Activated T-helper 1 cell treated with anti-CD3 and anti-CD28 coated beads, Interleukin-12 subunit alpha, Interleukin-12 subunit beta, Interleukin-2, Interleukin-4 antibody, amounts not matched to agents 30 ng/mL and 10 ng/mL and 1 ng/mL, durations not matched to agents 14 hours and 24 hours and 36 hours (primary cell): ENCODE data around the gene CREB5. TPM values are rescaled to one million over a fixed set of nuclear protein-coding genes. Genes with fewer than 3 reads are reported as not detected.
"Not testable (repeated sequence)": the region's sequence is repeated elsewhere in the genome, so short reads cannot be mapped to it uniquely, and the experiment has no call there.

ENCODE experiments used
- DNase-seq: peaks from one replicate; pipeline ENCODE4 v3.0.0; 2021; ENCODE audit warnings: low spot score
- H3K27ac Mint-ChIP-seq: one replicate; pipeline ENCODE4 v1.8.0; 2021; ENCODE audit warnings: mild to moderate bottlenecking, mixed read lengths
- H3K27me3 Mint-ChIP-seq: one replicate; pipeline ENCODE4 v1.8.0; 2022; ENCODE audit warnings: mild to moderate bottlenecking, moderate library complexity, mixed read lengths; ENCODE audit not compliant: insufficient read depth
- H3K36me3 Mint-ChIP-seq: one replicate; pipeline ENCODE4 v1.8.0; 2021; ENCODE audit warnings: low read depth, mixed read lengths
- H3K4me1 Mint-ChIP-seq: one replicate; pipeline ENCODE4 v1.8.0; 2021; ENCODE audit warnings: low read depth, mixed read lengths
- H3K4me3 Mint-ChIP-seq: one replicate; pipeline ENCODE4 v1.8.0; 2021; ENCODE audit warnings: mild to moderate bottlenecking, moderate library complexity, mixed read lengths
- H3K9me3 Mint-ChIP-seq: one replicate; pipeline ENCODE4 v1.8.0; 2021; ENCODE audit warnings: mixed read lengths
- intact Hi-C: fragments of 100-400 bp; cut with micrococcal nuclease; formaldehyde crosslinking; loops from one replicate; pipeline ENCODE4 v1.15.1; 2024
- total RNA-seq: library from RNA; stranded (reverse); gene quantifications from 2 replicates; pipeline ENCODE4 v1.2.3, GENCODE V29; 2022

The CREB5 gene
- total RNA-seq, 1 donor from 2014 or later, result not detected

GRCh38 chr7:28390426-28390825 lies 21.9 kb upstream of the CREB5 start:
- no peak overlapping the region for H3K27ac Mint-ChIP-seq

GRCh38 chr7:28392289-28392688 lies 20.0 kb upstream of the CREB5 start:
- no peak overlapping the region for H3K27ac Mint-ChIP-seq
- no peaks in the 10 kb centered on the region for H3K4me1 Mint-ChIP-seq
- no peak overlapping the region for H3K4me3 Mint-ChIP-seq
- no peaks in the 10 kb centered on the region for H3K36me3 Mint-ChIP-seq
- no peak for DNase-seq
- no peaks in the 10 kb centered on the region for H3K9me3 Mint-ChIP-seq
- peaks cover 12% of the 10 kb centered on the region for H3K27me3 Mint-ChIP-seq
- intact Hi-C loops, result no loop called here

More at GRCh38 chr7:28390426-28390825, 21.9 kb upstream of the CREB5 start:
- Mint-ChIP-seq H3K36me3 (no peaks in the 10 kb centered on the region), H3K4me3 (no peak overlapping the region), H3K9me3 (no peaks in the 10 kb centered on the region), H3K4me1 (no peaks in the 10 kb centered on the region), H3K27me3 (peaks cover 14% of the 10 kb centered on the region)
- intact Hi-C loops, result no loop called here
- DNase-seq, result no peak

GRCh38 chr7:28395404-28395803 lies 16.9 kb upstream of the CREB5 start:
- no peak for DNase-seq
- Mint-ChIP-seq H3K27ac (no peak overlapping the region), H3K4me3 (no peak overlapping the region), H3K27me3 (peaks cover 9% of the 10 kb centered on the region), H3K9me3 (no peaks in the 10 kb centered on the region), H3K4me1 (no peaks in the 10 kb centered on the region), H3K36me3 (no peaks in the 10 kb centered on the region)
- intact Hi-C loops, result no loop called here

- intact Hi-C loops, result no loop called here
- Mint-ChIP-seq H3K4me1 (no peaks in the 10 kb centered on the region), H3K9me3 (no peaks in the 10 kb centered on the region), H3K27me3 (peaks cover 10% of the 10 kb centered on the region), H3K36me3 (no peaks in the 10 kb centered on the region), H3K4me3 (no peak overlapping the region), H3K27ac (no peak overlapping the region)
- no peak for DNase-seq
These were observed 16.5 kb upstream of the CREB5 start for GRCh38 chr7:28395831-28396230.

GRCh38 chr7:28397141-28397540 lies 15.2 kb upstream of the CREB5 start:
- H3K36me3 Mint-ChIP-seq, result no peaks in the 10 kb centered on the region
- intact Hi-C loops, result no loop called here
- peaks cover 11% of the 10 kb centered on the region for H3K27me3 Mint-ChIP-seq
- no peak for DNase-seq
- no peaks in the 10 kb centered on the region for H3K9me3 Mint-ChIP-seq
- H3K4me3 Mint-ChIP-seq, result no peak overlapping the region
- no peaks in the 10 kb centered on the region for H3K4me1 Mint-ChIP-seq
- no peak overlapping the region for H3K27ac Mint-ChIP-seq

- H3K27me3 Mint-ChIP-seq, result peaks cover 14% of the 10 kb centered on the region
- intact Hi-C loops, result no loop called here
These were observed 11.4 kb upstream of the CREB5 start for GRCh38 chr7:28400838-28401360.

GRCh38 chr7:28401567-28401966 lies 10.8 kb upstream of the CREB5 start:
- H3K9me3 Mint-ChIP-seq, H3K4me3 Mint-ChIP-seq, H3K27ac Mint-ChIP-seq, intact Hi-C loops, DNase-seq, H3K36me3 Mint-ChIP-seq, H3K4me1 Mint-ChIP-seq: not testable (repeated sequence)
- H3K27me3 Mint-ChIP-seq, result peaks cover 15% of the 10 kb centered on the region

More at GRCh38 chr7:28400838-28401360, 11.4 kb upstream of the CREB5 start:
- Mint-ChIP-seq H3K36me3 (no peaks in the 10 kb centered on the region), H3K27ac (no peak overlapping the region), H3K9me3 (no peaks in the 10 kb centered on the region), H3K4me1 (peaks cover 5% of the 10 kb centered on the region), H3K4me3 (no peak overlapping the region)
- no peak for DNase-seq

GRCh38 chr7:28405662-28406061 lies 6.7 kb upstream of the CREB5 start:
- peaks cover 22% of the 10 kb centered on the region for H3K4me1 Mint-ChIP-seq
- H3K27me3 Mint-ChIP-seq, result peaks cover 31% of the 10 kb centered on the region
- H3K36me3 Mint-ChIP-seq, result no peaks in the 10 kb centered on the region
- no peak overlapping the region for H3K4me3 Mint-ChIP-seq
- no peak for DNase-seq
- no peaks in the 10 kb centered on the region for H3K9me3 Mint-ChIP-seq
- intact Hi-C loops, result no loop called here
- no peak overlapping the region for H3K27ac Mint-ChIP-seq

GRCh38 chr7:28406192-28406591 lies 6.1 kb upstream of the CREB5 start:
- Mint-ChIP-seq H3K4me3 (no peak overlapping the region), H3K27ac (no peak overlapping the region), H3K36me3 (peaks cover 1% of the 10 kb centered on the region), H3K4me1 (peaks cover 27% of the 10 kb centered on the region), H3K27me3 (peaks cover 34% of the 10 kb centered on the region), H3K9me3 (no peaks in the 10 kb centered on the region)
- intact Hi-C loops, result no loop called here
- no peak for DNase-seq

- Mint-ChIP-seq H3K4me3 (no peak overlapping the region), H3K9me3 (no peaks in the 10 kb centered on the region), H3K36me3 (peaks cover 2% of the 10 kb centered on the region), H3K4me1 (peaks cover 28% of the 10 kb centered on the region), H3K27me3 (peaks cover 47% of the 10 kb centered on the region), H3K27ac (no peak overlapping the region)
- DNase-seq, result no peak
- intact Hi-C loops, result no loop called here
These were observed 4.7 kb upstream of the CREB5 start for GRCh38 chr7:28407651-28408050.

- peaks cover 50% of the 10 kb centered on the region for H3K27me3 Mint-ChIP-seq
- H3K36me3 Mint-ChIP-seq, result peaks cover 2% of the 10 kb centered on the region
- DNase-seq, result no peak
- intact Hi-C loops, result no loop called here
- no peaks in the 10 kb centered on the region for H3K9me3 Mint-ChIP-seq
- peak overlapping the region; percentile 67 for H3K27ac Mint-ChIP-seq
- peaks cover 28% of the 10 kb centered on the region for H3K4me1 Mint-ChIP-seq
- H3K4me3 Mint-ChIP-seq, result peak overlapping the region; percentile 61
These were observed 4.0 kb upstream of the CREB5 start for GRCh38 chr7:28408105-28408959.

- intact Hi-C loops, result no loop called here
These were observed 3.2 kb upstream of the CREB5 start for GRCh38 chr7:28408960-28409715.

More at GRCh38 chr7:28408960-28409715, 3.2 kb upstream of the CREB5 start:
- H3K9me3 Mint-ChIP-seq, result no peaks in the 10 kb centered on the region
- H3K4me1 Mint-ChIP-seq, result peaks cover 28% of the 10 kb centered on the region
- H3K4me3 Mint-ChIP-seq, result peak overlapping the region; percentile 84
- peak; percentile 41 for DNase-seq
- peaks cover 2% of the 10 kb centered on the region for H3K36me3 Mint-ChIP-seq
- H3K27me3 Mint-ChIP-seq, result peaks cover 55% of the 10 kb centered on the region
- H3K27ac Mint-ChIP-seq, result peak overlapping the region; percentile 86
